Activated naive CD4-positive, alpha-beta T cell treated with anti-CD3 and anti-CD28 coated beads, Interleukin-2, amount 50 U/mL, for 24 hours (primary cell): ENCODE results near the gene PLD1.
"Not testable (repeated sequence)": the region's sequence is repeated elsewhere in the genome, so short reads cannot be mapped to it uniquely, and the experiment has no call there.

ENCODE experiments used
- H3K27ac Mint-ChIP-seq: one replicate; pipeline ENCODE4 v1.8.0; 2021; ENCODE audit warnings: mild to moderate bottlenecking, mixed read lengths
- H3K27me3 Mint-ChIP-seq: one replicate; pipeline ENCODE4 v1.8.0; 2021; ENCODE audit warnings: mixed read lengths
- H3K36me3 Mint-ChIP-seq: one replicate; pipeline ENCODE4 v1.8.0; 2021; ENCODE audit warnings: mixed read lengths
- H3K4me1 Mint-ChIP-seq: one replicate; pipeline ENCODE4 v1.8.0; 2021; ENCODE audit warnings: mixed read lengths
- H3K4me3 Mint-ChIP-seq: one replicate; pipeline ENCODE4 v1.8.0; 2021; ENCODE audit warnings: mild to moderate bottlenecking, mixed read lengths
- H3K9me3 Mint-ChIP-seq: one replicate; pipeline ENCODE4 v1.8.0; 2021; ENCODE audit warnings: mixed read lengths

Gene PLD1

GRCh38 chr3:171566803-171567422, 243.4 kb downstream of the PLD1 start:
- Mint-ChIP-seq H3K36me3 (no peaks in the 10 kb centered on the region), H3K4me3 (no peak overlapping the region), H3K27me3 (no peaks in the 10 kb centered on the region), H3K4me1 (peaks cover 11% of the 10 kb centered on the region), H3K27ac (no peak overlapping the region), H3K9me3 (no peaks in the 10 kb centered on the region)

- no peaks in the 10 kb centered on the region for H3K9me3 Mint-ChIP-seq
- peaks cover 22% of the 10 kb centered on the region for H3K4me1 Mint-ChIP-seq
- H3K36me3 Mint-ChIP-seq: no peaks in the 10 kb centered on the region
- no peak overlapping the region for H3K4me3 Mint-ChIP-seq
- H3K27me3 Mint-ChIP-seq: no peaks in the 10 kb centered on the region
- H3K27ac Mint-ChIP-seq: no peak overlapping the region
These were observed 244.7 kb downstream of the PLD1 start for GRCh38 chr3:171565481-171566058.

GRCh38 chr3:171564748-171565480, 245.4 kb downstream of the PLD1 start:
- peaks cover 22% of the 10 kb centered on the region for H3K4me1 Mint-ChIP-seq
- H3K4me3 Mint-ChIP-seq: no peak overlapping the region
- H3K27ac Mint-ChIP-seq: peak overlapping the region; percentile 30
- no peaks in the 10 kb centered on the region for H3K9me3 Mint-ChIP-seq
- H3K36me3 Mint-ChIP-seq: no peaks in the 10 kb centered on the region
- no peaks in the 10 kb centered on the region for H3K27me3 Mint-ChIP-seq

- Mint-ChIP-seq H3K36me3 (no peaks in the 10 kb centered on the region), H3K9me3 (no peaks in the 10 kb centered on the region), H3K4me3 (no peak overlapping the region), H3K27ac (no peak overlapping the region), H3K4me1 (peaks cover 22% of the 10 kb centered on the region), H3K27me3 (no peaks in the 10 kb centered on the region)
These were observed 247.0 kb downstream of the PLD1 start for GRCh38 chr3:171563298-171563697.

- H3K4me3 Mint-ChIP-seq, H3K9me3 Mint-ChIP-seq: not testable (repeated sequence)
These were observed 247.8 kb downstream of the PLD1 start for GRCh38 chr3:171562459-171562858.

GRCh38 chr3:171561596-171562323, 248.5 kb downstream of the PLD1 start:
- H3K4me1 Mint-ChIP-seq: peaks cover 23% of the 10 kb centered on the region
- H3K4me3 Mint-ChIP-seq: peak overlapping the region; percentile 68
- H3K27me3 Mint-ChIP-seq: no peaks in the 10 kb centered on the region
- H3K27ac Mint-ChIP-seq: peak overlapping the region; percentile 76
- H3K9me3 Mint-ChIP-seq: no peaks in the 10 kb centered on the region
- H3K36me3 Mint-ChIP-seq: no peaks in the 10 kb centered on the region

More at GRCh38 chr3:171562459-171562858, 247.8 kb downstream of the PLD1 start:
- not testable (repeated sequence) for H3K27me3 Mint-ChIP-seq, H3K36me3 Mint-ChIP-seq
- peak overlapping the region; percentile 76 for H3K27ac Mint-ChIP-seq
- H3K4me1 Mint-ChIP-seq: peaks cover 22% of the 10 kb centered on the region

- Mint-ChIP-seq H3K4me1 (peaks cover 22% of the 10 kb centered on the region), H3K9me3 (no peaks in the 10 kb centered on the region), H3K4me3 (no peak overlapping the region), H3K27ac (no peak overlapping the region), H3K36me3 (no peaks in the 10 kb centered on the region), H3K27me3 (no peaks in the 10 kb centered on the region)
These were observed 250.7 kb downstream of the PLD1 start for GRCh38 chr3:171559586-171559985.

- H3K27ac Mint-ChIP-seq: peak overlapping the region; percentile 20
- H3K36me3 Mint-ChIP-seq: no peaks in the 10 kb centered on the region
These were observed 252.0 kb downstream of the PLD1 start for GRCh38 chr3:171558188-171558696.

GRCh38 chr3:171557173-171557572, 253.1 kb downstream of the PLD1 start:
- Mint-ChIP-seq H3K27me3 (no peaks in the 10 kb centered on the region), H3K27ac (no peak overlapping the region), H3K4me3 (no peak overlapping the region), H3K36me3 (no peaks in the 10 kb centered on the region), H3K4me1 (peaks cover 17% of the 10 kb centered on the region), H3K9me3 (no peaks in the 10 kb centered on the region)

More at GRCh38 chr3:171558188-171558696, 252.0 kb downstream of the PLD1 start:
- no peak overlapping the region for H3K4me3 Mint-ChIP-seq
- no peaks in the 10 kb centered on the region for H3K9me3 Mint-ChIP-seq
- H3K4me1 Mint-ChIP-seq: peaks cover 22% of the 10 kb centered on the region
- H3K27me3 Mint-ChIP-seq: no peaks in the 10 kb centered on the region

GRCh38 chr3:171556574-171557145, 253.6 kb downstream of the PLD1 start:
- Mint-ChIP-seq H3K27ac (no peak overlapping the region), H3K4me1 (peaks cover 12% of the 10 kb centered on the region), H3K27me3 (no peaks in the 10 kb centered on the region), H3K9me3 (no peaks in the 10 kb centered on the region), H3K36me3 (no peaks in the 10 kb centered on the region), H3K4me3 (no peak overlapping the region)

- no peaks in the 10 kb centered on the region for H3K27me3 Mint-ChIP-seq
- H3K36me3 Mint-ChIP-seq: no peaks in the 10 kb centered on the region
- H3K9me3 Mint-ChIP-seq: no peaks in the 10 kb centered on the region
- peaks cover 7% of the 10 kb centered on the region for H3K4me1 Mint-ChIP-seq
- H3K27ac Mint-ChIP-seq: no peak overlapping the region
- no peak overlapping the region for H3K4me3 Mint-ChIP-seq
These were observed 254.1 kb downstream of the PLD1 start for GRCh38 chr3:171556148-171556547.

- Mint-ChIP-seq H3K27me3 (no peaks in the 10 kb centered on the region), H3K27ac (no peak overlapping the region), H3K4me3 (no peak overlapping the region), H3K9me3 (no peaks in the 10 kb centered on the region), H3K36me3 (no peaks in the 10 kb centered on the region), H3K4me1 (peaks cover 4% of the 10 kb centered on the region)
These were observed 257.2 kb downstream of the PLD1 start for GRCh38 chr3:171553086-171553485.

GRCh38 chr3:171552531-171552930, 257.8 kb downstream of the PLD1 start:
- no peaks in the 10 kb centered on the region for H3K9me3 Mint-ChIP-seq
- H3K27me3 Mint-ChIP-seq: no peaks in the 10 kb centered on the region
- H3K4me3 Mint-ChIP-seq: no peak overlapping the region
- H3K4me1 Mint-ChIP-seq: peaks cover 4% of the 10 kb centered on the region
- H3K27ac Mint-ChIP-seq: no peak overlapping the region
- H3K36me3 Mint-ChIP-seq: no peaks in the 10 kb centered on the region

- H3K36me3 Mint-ChIP-seq: no peaks in the 10 kb centered on the region
- H3K4me1 Mint-ChIP-seq: no peaks in the 10 kb centered on the region
- H3K27ac Mint-ChIP-seq: no peak overlapping the region
These were observed 259.0 kb downstream of the PLD1 start for GRCh38 chr3:171551296-171551695.

More at GRCh38 chr3:171551296-171551695, 259.0 kb downstream of the PLD1 start:
- Mint-ChIP-seq H3K9me3 (no peaks in the 10 kb centered on the region), H3K27me3 (no peaks in the 10 kb centered on the region), H3K4me3 (no peak overlapping the region)
